ENCODE measurements around the gene ZNF223.
A peak's percentile ranks its signal among the peaks of the same experiment; 100 is the strongest.

The ZNF223 gene

GRCh38 chr19:44051650-44052402 lies at the start of gene ZNF223:
Gene ZNF223, plus strand, starts transcription at chr19:44052036. Its CDS starts 3,141 bp downstream, at chr19:44055177.
- peak; percentile 81 to 87 for DNase-seq (ENCODE audit: low read depth in 2 of 2)

GRCh38 chr19:44002212-44002565 lies 49.6 kb upstream of the ZNF223 start:
- no peak for DNase-seq (ENCODE audit: low read depth in 2 of 2)

- peak; percentile 84 to 86 for DNase-seq (ENCODE audit: low read depth in 2 of 2)
These were observed 49.0 kb upstream of the ZNF223 start, which contains the start of gene ZNF230 for GRCh38 chr19:44002566-44003460. Gene ZNF230, plus strand, starts transcription at chr19:44002957. Its CDS starts 4,122 bp downstream, at chr19:44007079.

- DNase-seq (ENCODE audit: low read depth in 2 of 2) = no peak
These were observed 48.3 kb upstream of the ZNF223 start for GRCh38 chr19:44003461-44004009.

GRCh38 chr19:44005973-44006372 lies 45.9 kb upstream of the ZNF223 start:
- DNase-seq (ENCODE audit: low read depth in 2 of 2) = no peak

GRCh38 chr19:44007473-44007872 lies 44.4 kb upstream of the ZNF223 start:
- DNase-seq (ENCODE audit: low read depth in 2 of 2) = no peak

GRCh38 chr19:44010468-44010867 lies 41.4 kb upstream of the ZNF223 start:
- DNase-seq (ENCODE audit: low read depth in 2 of 2) = no peak

GRCh38 chr19:44019498-44019897 lies 32.3 kb upstream of the ZNF223 start:
- DNase-seq (ENCODE audit: low read depth in 2 of 2) = no peak

GRCh38 chr19:44021221-44021620 lies 30.6 kb upstream of the ZNF223 start:
- no peak for DNase-seq (ENCODE audit: low read depth in 2 of 2)

- DNase-seq (ENCODE audit: low read depth in 2 of 2) = no peak
These were observed 27.0 kb upstream of the ZNF223 start for GRCh38 chr19:44024900-44025216.

- DNase-seq (ENCODE audit: low read depth in 2 of 2) = peak; percentile 73 to 75
These were observed 26.5 kb upstream of the ZNF223 start, which contains the start of gene ZNF222 for GRCh38 chr19:44025217-44025936. Gene ZNF222, plus strand, starts transcription at chr19:44025379. Its CDS starts 58 bp downstream, at chr19:44025437.

GRCh38 chr19:44026622-44027021 lies 25.2 kb upstream of the ZNF223 start:
- no peak for DNase-seq (ENCODE audit: low read depth in 2 of 2)

- DNase-seq (ENCODE audit: low read depth in 2 of 2) = no peak
These were observed 19.7 kb upstream of the ZNF223 start for GRCh38 chr19:44032001-44032610.

- DNase-seq (ENCODE audit: low read depth in 2 of 2) = no peak
These were observed 9.7 kb upstream of the ZNF223 start for GRCh38 chr19:44042147-44042546.

GRCh38 chr19:44050740-44051649 lies 841 bp upstream of the ZNF223 start:
- DNase-seq (ENCODE audit: low read depth in 2 of 2) = no peak

GRCh38 chr19:44055870-44056269 lies 4.0 kb downstream of the ZNF223 start:
- no peak for DNase-seq (ENCODE audit: low read depth in 2 of 2)

- DNase-seq (ENCODE audit: low read depth in 2 of 2) = no peak
These were observed 7.4 kb downstream of the ZNF223 start for GRCh38 chr19:44059229-44059628.

GRCh38 chr19:44061038-44061437 lies 9.2 kb downstream of the ZNF223 start:
- no peak for DNase-seq (ENCODE audit: low read depth in 2 of 2)

- DNase-seq (ENCODE audit: low read depth in 2 of 2) = no peak
These were observed 14.5 kb downstream of the ZNF223 start for GRCh38 chr19:44066305-44066704.

- DNase-seq (ENCODE audit: low read depth in 2 of 2) = no peak
These were observed 17.6 kb downstream of the ZNF223 start for GRCh38 chr19:44069415-44069814.

All from fibroblast of skin of left biceps (primary cell).